PC-9 (cell line): ENCODE measurements around the gene ASIC1. TPM values are rescaled to one million over a fixed set of nuclear protein-coding genes. Genes with fewer than 3 reads are reported as not detected.
"Not testable (repeated sequence)": the region's sequence is repeated elsewhere in the genome, so short reads cannot be mapped to it uniquely, and the experiment has no call there.

ENCODE experiments used
- BruUV-seq: library from RNA; stranded (reverse); fragments of 400-500 nt; replicated peaks from 2 replicates; lab custom pipeline; 2021; lab: Mats Ljungman, UMichigan
- CTCF ChIA-PET: fragments of 300-600 bp; sonication (Branson Sonifier 250); formaldehyde crosslinking; loops from one replicate; lab custom pipeline; 2022; ENCODE audit warnings: antibody characterized with exemption; lab: Charles Lee
- POLR2A ChIA-PET: fragments of 300-600 bp; sonication (Branson Sonifier 250); formaldehyde crosslinking; loops from one replicate; lab custom pipeline; 2022; ENCODE audit warnings: antibody characterized with exemption; ENCODE audit not compliant: unreplicated experiment; lab: Charles Lee
- DNase-seq, 2 experiments: peaks; one replicate each; pipeline versions ENCODE4 v3.0.0 to v3.0.0-alpha.2; 2015 to 2022; ENCODE audit warnings: mixed read lengths in 1 of 2
- H2AFZ ChIP-seq: fragments of 200-600 bp; sonication (generic); 2 replicates; pipeline ENCODE4 v1.8.1; 2017; ENCODE audit warnings: antibody characterized with exemption
- H3F3A ChIP-seq: fragments of 200-600 bp; sonication (generic); 2 replicates; pipeline ENCODE4 v1.8.1; 2017; ENCODE audit warnings: antibody characterized with exemption, mild to moderate bottlenecking, low read depth; ENCODE audit not compliant: insufficient read depth
- H3K27ac ChIP-seq: fragments of 200-600 bp; sonication (generic); 2 replicates; pipeline ENCODE4 v1.6.1; 2016; ENCODE audit warnings: mixed run types
- H3K27me3 ChIP-seq: fragments of 200-600 bp; sonication (generic); 2 replicates; pipeline ENCODE4 v1.6.1; 2016; ENCODE audit warnings: low read depth, mixed run types; ENCODE audit not compliant: insufficient read depth
- H3K36me3 ChIP-seq: fragments of 200-600 bp; sonication (generic); 2 replicates; pipeline ENCODE4 v1.6.1; 2016; ENCODE audit warnings: low read depth, mixed run types
- H3K4me1 ChIP-seq: fragments of 200-600 bp; sonication (generic); replicated peaks from 2 replicates; pipeline ENCODE4 v1.6.1; 2016; ENCODE audit warnings: mixed run types; ENCODE audit not compliant: insufficient read depth
- H3K4me2 ChIP-seq: fragments of 200-600 bp; sonication (generic); 2 replicates; pipeline ENCODE4 v1.6.1; 2017; ENCODE audit warnings: mixed run types
- H3K4me3 ChIP-seq: fragments of 200-600 bp; sonication (generic); 2 replicates; pipeline ENCODE4 v1.6.1; 2016; ENCODE audit warnings: mixed run types
- H3K79me2 ChIP-seq: fragments of 200-600 bp; sonication (generic); 2 replicates; pipeline ENCODE4 v1.6.1; 2017; ENCODE audit warnings: low read depth, mixed run types
- H3K9me2 ChIP-seq: fragments of 200-600 bp; sonication (generic); 2 replicates; pipeline ENCODE4 v1.8.1; 2017; ENCODE audit warnings: mild to moderate bottlenecking; ENCODE audit not compliant: insufficient read depth
- H3K9me3 ChIP-seq: fragments of 200-600 bp; sonication (generic); 2 replicates; pipeline ENCODE4 v1.8.1; 2016; ENCODE audit warnings: low read depth; ENCODE audit not compliant: insufficient read depth
- H4K20me1 ChIP-seq: fragments of 200-600 bp; sonication (generic); 2 replicates; pipeline ENCODE4 v1.8.1; 2017; ENCODE audit not compliant: insufficient read depth
- CTCF ChIP-seq: fragments of 200-600 bp; sonication (generic); conservative IDR thresholded peaks from 2 replicates; pipeline ENCODE4 v1.6.1; 2017; ENCODE audit warnings: mixed run types, antibody characterized with exemption, mild to moderate bottlenecking, moderate library complexity
- EZH2 ChIP-seq: fragments of 200-600 bp; sonication (generic); IDR thresholded peaks from 2 replicates; pipeline ENCODE4 v1.8.0; 2017; ENCODE audit warnings: antibody characterized with exemption, low read depth
- intact Hi-C: fragments of 100-400 bp; cut with micrococcal nuclease; formaldehyde crosslinking; loops from one replicate; pipeline ENCODE4 v1.10.0; 2022; ENCODE audit not compliant: unreplicated experiment
- total RNA-seq: library from RNA; stranded (reverse); gene quantifications from 2 replicates; pipeline ENCODE4 v1.2.3, GENCODE V29; 2021

The ASIC1 gene
- total RNA-seq, 1 experiment from 2014 or later, result 3.5 TPM

- Histone ChIP-seq H2AFZ (no peak overlapping the region), H3K79me2 (peaks cover 12% of the 10 kb centered on the region), H3K36me3 (no peaks in the 10 kb centered on the region), H3K4me2 (peak overlapping the region; percentile 99), H3K27me3 (no peaks in the 10 kb centered on the region), H3K9me2 (no peaks in the 10 kb centered on the region), H3K27ac (no peak overlapping the region), H3K9me3 (no peaks in the 10 kb centered on the region), H3K4me1 (peaks cover 18% of the 10 kb centered on the region), H3F3A (peaks cover 15% of the 10 kb centered on the region), H3K4me3 (no peak overlapping the region), H4K20me1 (no peaks in the 10 kb centered on the region)
- no peak for DNase-seq
- TSS peak; percentile 26 for BruUV-seq
- ChIA-PET POLR2A (no interaction called here), CTCF (no interaction called here)
- intact Hi-C loops, result loop anchor here (10.0 kb wide), 1 partner anchor 322 kb away; the partner anchor contains the start of gene LARP4
- TF ChIP-seq CTCF (no peak), EZH2 (no peak)
Measured at GRCh38 chr12:50083301-50083700, 25.9 kb downstream of the ASIC1 start.

DNA sequence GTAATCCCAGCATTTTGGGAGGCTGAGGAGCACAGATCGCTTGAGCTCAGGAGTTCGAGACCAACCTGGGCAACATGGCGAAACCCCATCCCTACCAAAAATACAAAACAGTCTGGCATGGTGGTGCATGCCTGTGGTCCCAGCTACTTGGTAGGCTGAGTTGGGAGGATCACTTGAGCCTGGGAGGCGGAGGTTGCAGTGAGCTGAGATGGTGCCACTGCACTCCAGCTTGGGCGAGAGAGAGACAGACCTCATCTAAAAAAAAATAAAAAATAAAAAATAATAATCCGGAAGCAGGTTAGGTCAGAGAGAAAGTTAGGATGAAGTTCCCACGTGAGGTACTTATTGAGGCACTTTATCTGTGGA, 27.0 kb downstream of the ASIC1 start:
- intact Hi-C loops, result loop anchor here (2.0 to 10.0 kb wide), 2 partner anchors 26 to 320 kb away; partner anchors contain the start of gene LARP4
- not testable (repeated sequence) for H3K27me3 ChIP-seq, BruUV-seq, DNase-seq, H4K20me1 ChIP-seq, H3K9me3 ChIP-seq, H3K36me3 ChIP-seq, H3K9me2 ChIP-seq
- Histone ChIP-seq H3K27ac (peak overlapping the region; percentile 69), H2AFZ (peak overlapping the region; percentile 99), H3F3A (peaks cover 24% of the 10 kb centered on the region), H3K4me3 (peak overlapping the region; percentile 99), H3K4me1 (peaks cover 28% of the 10 kb centered on the region), H3K4me2 (peak overlapping the region; percentile 99), H3K79me2 (peaks cover 12% of the 10 kb centered on the region)
- POLR2A ChIA-PET, result interaction anchor here (0.5 to 1.0 kb wide), 18 partner anchors 10 to 918 kb away, joined by 3 to 35 read pairs (median 7); partner anchors contain the start of genes CERS5 and COX14
- CTCF ChIA-PET, result interaction anchor here (0.6 to 2.5 kb wide), 7 partner anchors 26 to 999 kb away, joined by 3 to 21 read pairs (median 5); partner anchors contain the start of genes COX14 and CSRNP2

DNA sequence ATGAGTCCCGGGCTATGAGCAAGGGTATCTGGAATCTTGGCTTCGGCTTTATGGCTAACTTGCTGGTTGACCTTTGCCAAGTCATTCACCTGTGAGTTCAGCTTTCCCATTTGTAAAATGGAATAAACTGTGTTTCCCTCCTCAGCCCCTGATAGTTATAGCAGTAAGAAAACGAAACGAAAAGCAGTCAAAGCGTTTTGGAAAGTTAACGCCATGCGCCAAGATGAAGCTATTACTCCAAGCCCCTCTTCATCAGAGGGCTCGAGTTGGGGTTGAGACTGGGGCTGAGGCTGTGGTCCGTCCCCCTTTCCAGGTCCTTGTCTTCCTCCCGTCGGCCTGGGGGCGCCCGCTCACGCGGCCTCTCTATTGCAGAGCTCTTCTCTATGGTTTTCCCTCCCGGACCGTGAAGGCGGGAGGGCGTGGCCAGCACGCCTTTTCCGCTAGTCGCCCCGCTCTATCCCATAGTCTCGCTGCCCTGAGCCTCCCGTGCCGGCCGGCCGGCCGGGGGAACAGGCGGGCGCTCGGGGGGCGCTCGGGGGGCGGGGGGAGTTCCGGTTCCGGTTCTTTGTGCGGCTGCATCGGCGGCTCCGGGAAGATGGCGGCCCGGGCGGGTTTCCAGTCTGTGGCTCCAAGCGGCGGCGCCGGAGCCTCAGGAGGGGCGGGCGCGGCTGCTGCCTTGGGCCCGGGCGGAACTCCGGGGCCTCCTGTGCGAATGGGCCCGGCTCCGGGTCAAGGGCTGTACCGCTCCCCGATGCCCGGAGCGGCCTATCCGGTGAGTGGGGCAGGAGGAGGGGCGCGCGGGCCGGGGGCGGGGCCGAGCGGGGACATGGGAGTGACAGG, 27.6 kb downstream of the ASIC1 start, which contains the start of gene SMARCD1:
Gene SMARCD1 (plus strand): TSS at position 568 of the 840 bp plus-strand sequence. CDS start 28 bp downstream, at position 596.
- no peaks in the 10 kb centered on the region for H3K27me3 ChIP-seq
- TF ChIP-seq CTCF (peak; percentile 51; the same call in 1 of the 2 replicates), EZH2 (no peak)
- H3F3A ChIP-seq, result peaks cover 25% of the 10 kb centered on the region
- H3K4me1 ChIP-seq, result peaks cover 32% of the 10 kb centered on the region
- peak within 1 kb of the TSS; percentile 99 for H3K4me2 ChIP-seq
- peak within 1 kb of the TSS; percentile 99 for H2AFZ ChIP-seq
- CTCF ChIA-PET, result interaction anchor here (0.6 to 2.5 kb wide), 10 partner anchors 14 to 998 kb away, joined by 3 to 21 read pairs (median 4); partner anchors contain the start of genes COX14, CSRNP2, FAM186A and LIMA1
- DNase-seq, result peak; percentile 78 to 82
- H3K4me3 ChIP-seq, result peak within 1 kb of the TSS; percentile 99
- peak within 1 kb of the TSS; percentile 69 for H3K27ac ChIP-seq
- intact Hi-C loops, result loop anchor here (2.0 to 10.0 kb wide), 2 partner anchors 26 to 320 kb away; partner anchors contain the start of gene LARP4
- H3K79me2 ChIP-seq, result peaks cover 12% of the 10 kb centered on the region
- TSS peak; percentile 84 for BruUV-seq
- H3K9me2 ChIP-seq, result no peaks in the 10 kb centered on the region
- H3K9me3 ChIP-seq, result no peaks in the 10 kb centered on the region
- H3K36me3 ChIP-seq, result peaks cover 9% of the 10 kb centered on the region
- H4K20me1 ChIP-seq, result no peaks in the 10 kb centered on the region; the same call in 1 of the 2 replicates
- POLR2A ChIA-PET, result interaction anchor here (0.5 to 1.0 kb wide), 20 partner anchors 10 to 1267 kb away, joined by 3 to 35 read pairs (median 7); partner anchors contain the start of genes CERS5 and COX14
